ENCODE measurements around the gene BSCL2.

GRCh38 chr11:62694455-62695167 is 12.6 kb downstream of the BSCL2 start:
- no peak for TF ChIP-seq RARB (CRISPR knock-in tag; IDR thresholded peaks at IDR 0.05)
- TF ChIP-seq ARNTL (CRISPR knock-in tag; IDR thresholded peaks at IDR 0.05; ENCODE audit: borderline replicate concordance, low read depth), result no peak
- TF ChIP-seq CREB5 (CRISPR knock-in tag; IDR thresholded peaks at IDR 0.05; ENCODE audit: low read depth), result no peak
- TF ChIP-seq CSDC2 (CRISPR knock-in tag; IDR thresholded peaks at IDR 0.05), result no peak
- no peak for TF ChIP-seq ZFP30 (CRISPR knock-in tag; IDR thresholded peaks at IDR 0.05)
- TF ChIP-seq ZFP3 (CRISPR knock-in tag; IDR thresholded peaks at IDR 0.05), result no peak
- TF ChIP-seq CSRNP3 (CRISPR knock-in tag; IDR thresholded peaks at IDR 0.05), result no peak
